GM12891 (cell line): ENCODE measurements around the gene GPS1.

Experiments
- DNase-seq: peaks from one replicate; pipeline ENCODE4 v3.0.0; 2011; ENCODE audit warnings: low spot score; ENCODE audit not compliant: insufficient read length
- FAIRE-seq: peaks from 2 replicates; lab custom pipeline; 2011; peaks lifted over from hg19 to GRCh38; lab: Jason Lieb, UNC
- PAX5 ChIP-seq: IDR thresholded peaks from 2 replicates; pipeline ENCODE4 v1.6.1; 2011; ENCODE audit warnings: low read length, moderate library complexity, mild to moderate bottlenecking; ENCODE audit not compliant: insufficient read depth, severe bottlenecking
- POLR2A ChIP-seq: IDR thresholded peaks from 2 replicates; pipeline ENCODE4 v1.6.1; 2011; ENCODE audit warnings: low read depth, low read length, control low read depth
- POLR2AphosphoS5 ChIP-seq: IDR thresholded peaks from 2 replicates; pipeline ENCODE4 v1.6.1; 2011; ENCODE audit warnings: low read depth, low read length, control low read depth
- POU2F2 ChIP-seq: IDR thresholded peaks from 2 replicates; pipeline ENCODE4 v1.6.1; 2011; ENCODE audit warnings: low read depth, mild to moderate bottlenecking, control low read depth, low read length, moderate library complexity
- SPI1 ChIP-seq: IDR thresholded peaks from 2 replicates; pipeline ENCODE4 v1.6.1; 2011; ENCODE audit warnings: low read depth, low read length, control low read depth
- TAF1 ChIP-seq: IDR thresholded peaks from 2 replicates; pipeline ENCODE4 v1.6.1; 2011; ENCODE audit warnings: low read depth, low read length, control low read depth

Gene GPS1

DNA sequence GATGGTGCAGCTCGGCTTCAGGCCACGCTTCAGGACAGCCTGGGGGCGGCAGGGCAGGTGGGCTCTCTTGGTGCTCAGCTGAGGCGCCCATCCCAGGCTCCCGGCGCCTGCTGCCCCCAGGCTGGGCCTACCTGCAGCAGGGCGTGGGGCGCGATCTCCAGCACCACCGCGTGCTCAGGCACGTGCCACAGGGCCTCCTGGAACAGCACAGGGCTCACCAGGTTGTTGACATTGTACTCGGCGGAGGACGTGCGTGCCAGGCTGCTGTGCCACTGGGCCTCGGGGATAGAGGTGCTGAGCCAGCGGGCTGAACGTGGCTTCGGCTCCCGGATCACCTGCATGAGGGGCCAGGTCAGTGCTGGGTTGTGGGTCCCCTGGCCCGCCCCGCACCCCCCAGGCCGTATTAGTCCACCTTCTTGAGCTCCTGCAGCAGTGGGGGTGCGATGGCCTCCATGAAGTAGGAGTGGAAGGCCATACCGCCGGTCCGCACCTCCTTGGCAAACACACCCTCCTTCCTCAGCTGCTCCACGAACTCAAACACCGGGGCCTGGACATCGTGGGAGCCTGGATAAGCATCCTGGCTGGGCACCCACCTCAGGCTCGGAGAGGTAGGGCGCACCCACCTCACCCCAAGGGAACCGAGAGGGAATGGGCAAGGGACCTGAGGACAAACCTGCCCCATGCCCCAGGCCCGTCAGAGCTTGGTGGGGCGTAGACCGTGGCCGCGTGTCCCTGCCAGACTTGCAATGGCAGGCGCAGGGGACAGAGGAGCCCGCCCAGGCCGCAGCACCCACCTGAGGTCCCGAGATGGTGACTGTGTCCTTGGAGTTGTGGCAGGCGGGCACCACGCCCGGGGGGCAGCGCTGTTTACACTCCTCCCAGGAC is 37.4 kb downstream of the GPS1 start:
- no peak for DNase-seq
- FAIRE-seq = no peak
- TF ChIP-seq POLR2A (no peak), SPI1 (no peak), PAX5 (no peak), POLR2AphosphoS5 (no peak), POU2F2 (no peak), TAF1 (no peak)

DNA sequence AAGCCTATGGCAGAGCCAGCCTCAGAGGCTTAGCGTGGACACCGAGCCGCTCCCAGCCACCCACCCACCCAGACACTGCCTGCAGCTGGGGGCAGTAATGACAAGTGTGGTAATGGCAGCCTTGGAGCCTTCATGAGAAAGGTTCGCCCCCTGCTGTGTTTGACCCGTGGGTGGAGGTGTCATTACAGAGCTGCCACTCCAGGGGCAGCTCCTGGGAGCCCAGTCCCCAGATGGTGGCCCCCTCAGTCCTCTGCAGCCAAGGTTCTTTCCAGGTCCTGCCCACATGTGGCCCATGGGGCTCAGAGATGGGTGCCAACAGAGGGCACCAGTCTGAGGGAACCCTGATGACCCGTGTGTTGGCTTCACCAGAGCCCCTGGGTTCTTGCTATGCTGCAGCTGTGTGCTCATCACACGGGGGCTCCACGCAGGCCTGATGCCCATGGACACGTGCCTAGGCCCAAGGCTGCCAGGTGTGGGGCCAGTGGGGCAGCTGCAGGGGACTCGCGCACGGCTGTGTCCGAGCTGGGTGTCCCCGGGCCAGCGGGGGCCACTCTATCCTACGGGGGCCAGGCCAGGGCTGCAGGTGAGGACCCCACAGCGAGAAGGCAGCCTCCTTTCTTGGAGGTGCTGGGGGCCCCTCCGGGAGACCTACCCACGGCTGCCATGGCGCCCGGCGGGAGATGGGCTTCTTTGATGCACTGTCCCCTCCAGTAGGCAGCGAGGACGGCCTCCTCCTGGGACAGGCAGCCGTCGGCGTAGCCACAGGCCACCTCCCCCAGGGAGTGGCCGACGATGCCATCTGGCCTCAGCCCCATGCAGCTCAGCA is 38.2 kb downstream of the GPS1 start:
- DNase-seq (no peak), FAIRE-seq (no peak)
- TF ChIP-seq POU2F2 (no peak), SPI1 (no peak), POLR2AphosphoS5 (no peak), POLR2A (no peak), TAF1 (no peak), PAX5 (no peak)

DNA sequence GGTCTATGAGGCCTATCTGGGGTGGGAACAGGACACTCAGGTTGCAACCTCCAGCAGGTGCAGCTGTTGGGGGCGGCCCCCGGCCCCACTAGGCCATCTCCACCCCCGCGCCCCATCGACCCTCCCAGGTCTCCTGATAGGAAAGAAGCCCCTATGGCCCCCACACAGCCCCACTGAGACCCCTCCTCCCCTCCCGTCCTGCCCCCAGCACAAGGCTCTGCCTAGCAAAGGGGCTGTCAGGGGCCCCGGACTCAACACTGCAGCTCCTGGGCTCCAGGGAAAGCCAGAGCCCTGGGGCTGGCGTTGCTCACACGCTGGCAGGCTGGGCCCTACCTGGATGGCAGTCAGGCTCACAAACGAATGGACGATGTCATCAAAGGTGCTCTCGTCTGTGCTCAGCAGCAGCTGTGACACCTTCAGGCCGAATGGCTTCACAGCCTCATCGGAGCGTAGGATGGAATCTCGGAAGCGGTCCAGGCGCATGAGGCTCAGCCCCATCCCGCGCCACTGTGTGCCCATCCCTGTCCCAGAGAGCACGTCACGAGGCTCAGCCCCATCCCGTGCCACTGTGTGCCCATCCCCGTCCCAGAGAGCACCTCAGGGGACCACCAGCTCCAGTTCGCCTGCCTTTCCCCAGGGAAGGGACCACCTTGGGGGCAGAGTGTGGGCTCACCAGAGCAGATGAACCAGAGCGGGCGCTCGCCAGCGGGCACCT is 39.0 kb downstream of the GPS1 start:
- TF ChIP-seq POLR2AphosphoS5 = no peak
- no peak for TF ChIP-seq PAX5
- no peak for DNase-seq
- no peak for FAIRE-seq

DNA sequence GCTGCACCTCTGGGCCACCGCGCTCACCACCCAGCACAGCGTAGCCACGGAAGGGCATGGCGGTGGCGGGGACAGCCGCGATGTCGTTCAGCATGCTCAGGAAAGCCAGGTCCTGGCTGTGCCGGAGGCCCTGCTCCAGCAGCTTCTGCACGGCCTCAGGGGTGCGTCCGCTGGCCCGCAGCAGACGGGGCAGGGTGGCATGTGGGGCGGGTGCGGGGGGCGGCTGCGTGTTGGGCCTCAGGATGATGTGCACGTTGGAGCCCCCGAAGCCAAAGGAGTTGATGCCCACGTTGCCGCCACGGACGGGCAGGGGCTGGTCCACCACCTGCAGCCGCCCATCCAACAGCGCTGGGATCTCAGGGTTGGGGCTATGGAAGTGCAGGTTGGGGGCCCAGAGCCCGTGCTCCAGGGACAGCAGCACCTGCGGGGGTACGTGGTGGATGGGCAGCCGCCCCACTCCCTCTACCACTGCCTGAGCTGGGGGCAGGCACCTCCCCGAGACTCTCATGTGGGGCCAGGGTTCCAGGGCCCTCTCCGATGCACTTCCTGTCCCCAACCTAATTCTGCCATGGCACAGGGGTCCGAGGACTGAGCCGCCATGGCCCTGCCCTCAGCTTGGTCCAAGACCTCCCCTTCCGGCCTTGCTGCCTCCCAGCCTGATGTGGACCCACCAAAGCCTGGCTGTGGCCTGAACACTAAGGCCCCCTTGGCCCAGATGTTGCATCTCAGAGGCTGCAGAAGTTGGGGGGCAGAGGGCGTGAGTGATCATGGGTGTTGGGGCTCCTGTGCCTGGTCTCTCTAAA is 39.8 kb downstream of the GPS1 start:
- FAIRE-seq = no peak
- TF ChIP-seq PAX5 (no peak), POU2F2 (no peak), TAF1 (no peak), SPI1 (no peak), POLR2AphosphoS5 (no peak), POLR2A (no peak)
- DNase-seq = no peak

GRCh38 chr17:82092094-82092586 is 40.4 kb downstream of the GPS1 start:
- no peak for DNase-seq
- no peak for TF ChIP-seq POLR2A
- TF ChIP-seq POLR2AphosphoS5 = no peak
- TF ChIP-seq POU2F2 = no peak
- FAIRE-seq = no peak

DNA sequence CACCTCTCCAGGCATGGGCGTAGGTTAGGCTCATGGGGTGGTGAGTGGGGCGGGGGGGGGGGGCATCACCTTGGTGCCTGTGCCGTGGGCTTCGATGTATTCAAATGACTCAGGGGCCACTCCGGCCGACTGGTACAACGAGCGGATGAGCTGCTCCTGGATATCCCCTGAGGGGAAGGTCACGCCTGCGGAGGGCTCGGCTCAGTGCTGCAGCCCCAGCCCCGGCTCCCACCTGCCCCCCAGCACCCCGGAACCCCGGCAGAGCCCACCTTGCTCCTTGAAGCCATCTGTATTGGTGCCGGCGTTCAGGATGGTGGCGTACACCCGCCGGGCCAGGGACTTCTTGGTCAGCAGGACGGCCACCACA is 40.9 kb downstream of the GPS1 start:
- DNase-seq (no peak), FAIRE-seq (no peak)
- TF ChIP-seq POU2F2 = no peak
- no peak for TF ChIP-seq TAF1
- no peak for TF ChIP-seq PAX5
- no peak for TF ChIP-seq SPI1
- no peak for TF ChIP-seq POLR2AphosphoS5
- no peak for TF ChIP-seq POLR2A

GRCh38 chr17:82092995-82093751 is 41.5 kb downstream of the GPS1 start:
- FAIRE-seq = no peak
- TF ChIP-seq TAF1 (no peak), POLR2AphosphoS5 (no peak)

GRCh38 chr17:82094931-82095776 is 43.5 kb downstream of the GPS1 start:
- DNase-seq = no peak
- TF ChIP-seq SPI1 = no peak
- no peak for TF ChIP-seq TAF1
- TF ChIP-seq POLR2AphosphoS5 = no peak
- no peak for TF ChIP-seq POU2F2
- TF ChIP-seq POLR2A = no peak
- TF ChIP-seq PAX5 = no peak
- no peak for FAIRE-seq

More at GRCh38 chr17:82092995-82093751, 41.5 kb downstream of the GPS1 start:
- no peak for DNase-seq
